ENCODE measurements around the gene IL36RN.
A peak's percentile ranks its signal among the peaks of the same experiment; 100 is the strongest.
"Not testable (repeated sequence)": the region's sequence is repeated elsewhere in the genome, so short reads cannot be mapped to it uniquely, and the experiment has no call there.

IL36RN gene

GRCh38 chr2:113075600-113075999 is 16.6 kb downstream of the IL36RN start:
- DNase-seq: no peak

GRCh38 chr2:113076954-113077669 is 18.1 kb downstream of the IL36RN start:
- peak; percentile 63 for DNase-seq

- DNase-seq: peak; percentile 73
Observed at GRCh38 chr2:113077921-113078320, 18.9 kb downstream of the IL36RN start.

GRCh38 chr2:113078350-113078839 is 19.4 kb downstream of the IL36RN start:
- DNase-seq: peak; percentile 31

- no peak for DNase-seq
Observed at GRCh38 chr2:113079131-113079530, 20.1 kb downstream of the IL36RN start.

- peak; percentile 66 for DNase-seq
Observed at GRCh38 chr2:113080134-113080533, 21.1 kb downstream of the IL36RN start.

GRCh38 chr2:113081488-113082210 is 22.7 kb downstream of the IL36RN start:
- DNase-seq: no peak

- no peak for DNase-seq
Observed at GRCh38 chr2:113083296-113083695, 24.3 kb downstream of the IL36RN start.

GRCh38 chr2:113084249-113085000 is 25.4 kb downstream of the IL36RN start:
- DNase-seq: peak; percentile 51

GRCh38 chr2:113085542-113085941 is 26.5 kb downstream of the IL36RN start:
- DNase-seq: no peak

- no peak for DNase-seq
Observed at GRCh38 chr2:113088213-113088992, 29.4 kb downstream of the IL36RN start.

GRCh38 chr2:113089916-113090315 is 30.9 kb downstream of the IL36RN start:
- DNase-seq: no peak

GRCh38 chr2:113091231-113091896 is 32.4 kb downstream of the IL36RN start:
- DNase-seq: no peak

- DNase-seq: no peak
Observed at GRCh38 chr2:113092864-113093612, 34.0 kb downstream of the IL36RN start.

GRCh38 chr2:113093613-113093977 is 34.6 kb downstream of the IL36RN start:
- no peak for DNase-seq

- not testable (repeated sequence) for DNase-seq
Observed at GRCh38 chr2:113096306-113096705, 37.3 kb downstream of the IL36RN start.

- not testable (repeated sequence) for DNase-seq
Observed at GRCh38 chr2:113096842-113097618, 38.0 kb downstream of the IL36RN start.

GRCh38 chr2:113098041-113098440 is 39.0 kb downstream of the IL36RN start:
- DNase-seq: no peak

- DNase-seq: no peak
Observed at GRCh38 chr2:113098532-113098931, 39.5 kb downstream of the IL36RN start.

GRCh38 chr2:113102133-113102532 is 43.1 kb downstream of the IL36RN start:
- no peak for DNase-seq

- DNase-seq: no peak
Observed at GRCh38 chr2:113103277-113103676, 44.3 kb downstream of the IL36RN start.
